Measurements from ENCODE around the gene HPS4.

DNA sequence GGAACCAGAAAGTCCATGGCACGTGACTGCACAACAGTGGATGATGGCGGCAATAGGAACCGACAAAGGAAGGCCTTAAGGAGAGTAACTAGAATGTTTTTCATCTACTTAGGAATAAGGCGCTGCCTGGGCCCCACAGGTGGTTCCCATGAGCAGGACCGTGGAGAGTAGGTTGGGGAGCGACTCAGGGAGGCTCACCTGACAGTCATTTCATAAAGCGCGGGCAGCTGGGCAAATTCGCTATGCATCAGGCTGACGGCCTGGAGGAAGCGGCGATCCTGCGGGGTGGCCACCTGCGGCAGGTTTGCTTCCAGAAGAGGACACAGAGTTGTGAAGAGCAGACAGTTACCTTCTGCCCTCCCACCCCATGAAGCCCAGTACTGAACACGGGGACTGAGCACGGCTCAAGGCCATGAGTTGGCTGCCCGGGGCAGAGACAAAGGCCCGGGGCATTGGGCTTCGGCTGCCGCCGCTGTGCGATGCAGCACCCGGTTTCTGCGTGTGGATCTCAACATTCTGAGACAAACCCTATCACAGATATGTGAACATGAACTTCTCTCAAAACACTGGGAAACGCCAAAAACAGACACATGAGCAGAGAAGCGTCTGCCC, 25.8 kb downstream of the HPS4 start:
- no peak for TF ChIP-seq YY1 (IDR thresholded peaks at IDR 0.05; ENCODE audit: insufficient read depth, insufficient read length)
- no peak for TF ChIP-seq ZNF274 (IDR thresholded peaks at IDR 0.05; ENCODE audit: low read depth, low read length)
